ENCODE results near the gene LMO1. TPM values are rescaled to one million over a fixed set of nuclear protein-coding genes. Genes with fewer than 3 reads are reported as not detected.

LMO1 gene
- total RNA-seq, 6 experiments from 2014 or later: not detected

GRCh38 chr11:8196749-8197148 lies 66.9 kb downstream of the LMO1 start:
- H3K9me3 ChIP-seq: no peaks in the 10 kb centered on the region
- peak; percentile 44 to 70 (median 60) for ATAC-seq
- no peaks in the 10 kb centered on the region for H3K4me1 ChIP-seq
- H3K27me3 ChIP-seq: no peaks in the 10 kb centered on the region
- TF ChIP-seq POLR2A (IDR thresholded peaks at IDR 0.05) (no peak), CTCF (IDR thresholded peaks at IDR 0.05) (no peak)
- intact Hi-C loops (cut with DNase I): no loop called here
- H3K27ac ChIP-seq: no peak overlapping the region
- DNase-seq: no peak
- no peak overlapping the region for H3K4me3 ChIP-seq
- H3K36me3 ChIP-seq: no peaks in the 10 kb centered on the region

GRCh38 chr11:8194956-8195355 lies 68.7 kb downstream of the LMO1 start:
- intact Hi-C loops (cut with DNase I): no loop called here
- Histone ChIP-seq H3K27ac (no peak overlapping the region), H3K4me3 (no peak overlapping the region), H3K4me1 (no peaks in the 10 kb centered on the region), H3K27me3 (no peaks in the 10 kb centered on the region), H3K9me3 (no peaks in the 10 kb centered on the region), H3K36me3 (no peaks in the 10 kb centered on the region)
- ATAC-seq (no peak), DNase-seq (no peak)
- no peak for TF ChIP-seq POLR2A (IDR thresholded peaks at IDR 0.05)
- no peak for TF ChIP-seq CTCF (IDR thresholded peaks at IDR 0.05)
- WGBS (ENCODE audit: insufficient coverage, low coverage, low lambda C conversion rate, missing lambda C conversion rate): 34% methylated on average over 3 of the region's 4 CpGs

GRCh38 chr11:8192896-8193209 lies 70.8 kb downstream of the LMO1 start:
- TF ChIP-seq CTCF (IDR thresholded peaks at IDR 0.05) (no peak), POLR2A (IDR thresholded peaks at IDR 0.05) (no peak)
- peak in 3 of 4 donors; percentile 7 to 28 (median 25) for ATAC-seq
- intact Hi-C loops (cut with DNase I): no loop called here

GRCh38 chr11:8192016-8192895 lies 71.4 kb downstream of the LMO1 start:
- TF ChIP-seq CTCF (IDR thresholded peaks at IDR 0.05) (peak; percentile 67 to 91 (median 88)), POLR2A (IDR thresholded peaks at IDR 0.05) (no peak)
- Histone ChIP-seq H3K4me3 (no peak overlapping the region), H3K9me3 (no peaks in the 10 kb centered on the region), H3K27me3 (no peaks in the 10 kb centered on the region), H3K4me1 (no peaks in the 10 kb centered on the region), H3K36me3 (no peaks in the 10 kb centered on the region), H3K27ac (no peak overlapping the region)
- 30% methylated on average over 6 of the region's 19 CpGs for WGBS (ENCODE audit: insufficient coverage, low coverage, low lambda C conversion rate, missing lambda C conversion rate)
- DNase-seq (peak in 2 of 3 donors; percentile 65 to 67), ATAC-seq (peak; percentile 87 to 93 (median 90))
- intact Hi-C loops (cut with DNase I): no loop called here

More at GRCh38 chr11:8192896-8193209, 70.8 kb downstream of the LMO1 start:
- Histone ChIP-seq H3K4me3 (no peak overlapping the region), H3K27ac (no peak overlapping the region), H3K4me1 (no peaks in the 10 kb centered on the region), H3K27me3 (no peaks in the 10 kb centered on the region), H3K36me3 (no peaks in the 10 kb centered on the region), H3K9me3 (no peaks in the 10 kb centered on the region)
- DNase-seq: no peak
- WGBS (ENCODE audit: insufficient coverage, low coverage, low lambda C conversion rate, missing lambda C conversion rate): 0% methylated on average over 3 of the region's 5 CpGs

All from right lobe of liver (tissue), 6 donors.